Activated B cell treated with CpG ODN at 0.5 μM for 24 hours (primary cell): Measurements from ENCODE around the gene POLE. TPM values are rescaled to one million over a fixed set of nuclear protein-coding genes. Genes with fewer than 3 reads are reported as not detected.

Source experiments
- ATAC-seq: fragments of 200-7000 bp; cut with Tn5 transposase; one replicate; pipeline ENCODE4 v1.10.0; 2021; ENCODE audit warnings: low read depth, mild to moderate bottlenecking, moderate library complexity
- CTCF ChIA-PET: fragments of 350-600 bp; sonication (Branson Sonifier 250); formaldehyde crosslinking; loops from one replicate; lab custom pipeline; 2021; ENCODE audit warnings: antibody characterized with exemption; lab: Charles Lee
- POLR2A ChIA-PET: fragments of 350-600 bp; sonication (Branson Sonifier 250); formaldehyde crosslinking; loops from one replicate; lab custom pipeline; 2021; ENCODE audit warnings: antibody characterized with exemption; lab: Charles Lee
- DNase-seq: peaks from one replicate; pipeline ENCODE4 v3.0.0; 2022
- H3K27ac Mint-ChIP-seq: one replicate; pipeline ENCODE4 v1.8.0; 2020; ENCODE audit warnings: mixed read lengths
- H3K27me3 Mint-ChIP-seq: one replicate; pipeline ENCODE4 v1.8.0; 2021; ENCODE audit warnings: mixed read lengths
- H3K36me3 Mint-ChIP-seq: one replicate; pipeline ENCODE4 v1.8.0; 2021; ENCODE audit warnings: low read depth, mixed read lengths
- H3K4me1 Mint-ChIP-seq: one replicate; pipeline ENCODE4 v1.8.0; 2021; ENCODE audit warnings: mixed read lengths
- H3K4me3 Mint-ChIP-seq: one replicate; pipeline ENCODE4 v1.8.0; 2020; ENCODE audit warnings: mild to moderate bottlenecking, mixed read lengths
- H3K9me3 Mint-ChIP-seq: one replicate; pipeline ENCODE4 v1.8.0; 2020; ENCODE audit warnings: mixed read lengths
- CTCF ChIP-seq: fragments of 200-600 bp; IDR thresholded peaks from one replicate; pipeline ENCODE4 v1.8.0; 2022; ENCODE audit warnings: antibody characterized with exemption, mild to moderate bottlenecking
- intact Hi-C: fragments of 100-400 bp; cut with micrococcal nuclease; formaldehyde crosslinking; loops from one replicate; pipeline ENCODE4 v1.15.1; 2024
- total RNA-seq: library from RNA; stranded (reverse); gene quantifications from 2 replicates; pipeline ENCODE4 v1.2.3, GENCODE V29; 2022

POLE gene
- total RNA-seq, 1 donor from 2014 or later = 64.3 TPM

GRCh38 chr12:132668191-132669088, 18.7 kb downstream of the POLE start:
- no peaks in the 10 kb centered on the region for H3K9me3 Mint-ChIP-seq
- H3K27me3 Mint-ChIP-seq = no peaks in the 10 kb centered on the region
- no peak overlapping the region for H3K4me3 Mint-ChIP-seq
- CTCF ChIA-PET = no interaction called here
- TF ChIP-seq CTCF = no peak
- H3K4me1 Mint-ChIP-seq = no peaks in the 10 kb centered on the region
- intact Hi-C loops = no loop called here
- peaks cover 79% of the 10 kb centered on the region for H3K36me3 Mint-ChIP-seq
- DNase-seq = no peak
- no peak overlapping the region for H3K27ac Mint-ChIP-seq
- no peak for ATAC-seq
- POLR2A ChIA-PET = no interaction called here

GRCh38 chr12:132665794-132666193, 21.3 kb downstream of the POLE start:
- no peak for TF ChIP-seq CTCF
- intact Hi-C loops = no loop called here
- Mint-ChIP-seq H3K9me3 (no peaks in the 10 kb centered on the region), H3K27me3 (no peaks in the 10 kb centered on the region), H3K4me1 (no peaks in the 10 kb centered on the region), H3K27ac (no peak overlapping the region), H3K4me3 (no peak overlapping the region), H3K36me3 (peaks cover 87% of the 10 kb centered on the region)
- ATAC-seq (no peak), DNase-seq (no peak)
- ChIA-PET POLR2A (no interaction called here), CTCF (no interaction called here)

- ATAC-seq (no peak), DNase-seq (no peak)
- H3K4me3 Mint-ChIP-seq = no peak overlapping the region
- CTCF ChIA-PET = no interaction called here
- no peak for TF ChIP-seq CTCF
- no peak overlapping the region for H3K27ac Mint-ChIP-seq
- H3K27me3 Mint-ChIP-seq = no peaks in the 10 kb centered on the region
- peaks cover 93% of the 10 kb centered on the region for H3K36me3 Mint-ChIP-seq
- H3K9me3 Mint-ChIP-seq = no peaks in the 10 kb centered on the region
- no peaks in the 10 kb centered on the region for H3K4me1 Mint-ChIP-seq
- intact Hi-C loops = no loop called here
- POLR2A ChIA-PET = no interaction called here
Measured at GRCh38 chr12:132665149-132665491, 22.0 kb downstream of the POLE start.

GRCh38 chr12:132664206-132665148, 22.7 kb downstream of the POLE start:
- intact Hi-C loops = no loop called here
- H3K36me3 Mint-ChIP-seq = peaks cover 93% of the 10 kb centered on the region
- DNase-seq = no peak
- H3K4me3 Mint-ChIP-seq = no peak overlapping the region
- no peaks in the 10 kb centered on the region for H3K27me3 Mint-ChIP-seq
- no peak for TF ChIP-seq CTCF
- H3K9me3 Mint-ChIP-seq = no peaks in the 10 kb centered on the region
- ChIA-PET POLR2A (no interaction called here), CTCF (no interaction called here)
- no peak overlapping the region for H3K27ac Mint-ChIP-seq
- ATAC-seq = no peak
- no peaks in the 10 kb centered on the region for H3K4me1 Mint-ChIP-seq
